K562 (cell line): ENCODE measurements around the gene KLHL30. TPM values are rescaled to one million over a fixed set of nuclear protein-coding genes. Genes with fewer than 3 reads are reported as not detected.

ENCODE experiments used
- CEBPB ChIP-seq: fragments of 450-650 bp; IDR thresholded peaks from 2 replicates; pipeline ENCODE4 v1.6.1; 2016; ENCODE audit warnings: missing genetic modification characterization, missing compliant biosample characterization
- FOSL1 ChIP-seq: fragments of 200-800 bp; sonication (Bioruptor generic); conservative IDR thresholded peaks from 2 replicates; pipeline ENCODE4 v1.6.1; 2016; ENCODE audit warnings: missing genetic modification characterization, missing compliant biosample characterization
- MGA ChIP-seq: fragments of 450-650 bp; IDR thresholded peaks from 2 replicates; pipeline ENCODE4 v1.6.1; 2016; ENCODE audit warnings: mild to moderate bottlenecking, moderate library complexity
- NFIC ChIP-seq: fragments of 450-650 bp; IDR thresholded peaks from 2 replicates; pipeline ENCODE4 v1.6.1; 2017; ENCODE audit warnings: mild to moderate bottlenecking, inconsistent platforms
- NRF1 ChIP-seq, 2 experiments: fragments of 450-650 bp; IDR thresholded peaks in 1 of 2; conservative IDR thresholded peaks in 1 of 2; 2 replicates each; pipeline ENCODE4 v1.6.1; 2014; ENCODE audit warnings: mild to moderate bottlenecking in 2 of 2
- ZNF592 ChIP-seq: fragments of 450-650 bp; IDR thresholded peaks from 2 replicates; pipeline ENCODE4 v1.6.1; 2017; ENCODE audit warnings: antibody characterized with exemption, mild to moderate bottlenecking
- polyA plus RNA-seq, 8 experiments: library from polyadenylated mRNA; depleted of rRNA in 4 of 8; stranded (reverse) in 5 of 8; unstranded in 3 of 8; fragments of >200 nt; fragmentation: Nextera tagmentation in 2 of 8; fragmentation: Illumina TruSeq in 1 of 8; extraction: Ambion mirVana in 2 of 8; extraction: Trizol in 1 of 8; gene quantifications; 2 replicates each; pipeline versions ENCODE4 v1.2.1 to v1.2.3, GENCODE V29; 2011 to 2014; ENCODE audit warnings: inconsistent platforms in 1 of 8, missing spikeins in 1 of 8
- total RNA-seq, 7 experiments: library from RNA; depleted of rRNA in 6 of 7; stranded (reverse); fragments of >200 nt in 6 of 7; fragmentation: Illumina TruSeq in 2 of 7; extraction: Trizol in 2 of 7; gene quantifications; 2 replicates each; pipeline versions ENCODE4 v1.2.1 to v1.2.3, GENCODE V29; 2011 to 2021; ENCODE audit warnings: low replicate concordance in 1 of 7

KLHL30 gene
- total and polyA plus RNA-seq, 9 of the 15 experiments (the other 6 are each of a cell fraction or from before 2014, with no cell fraction given), result 0.04 TPM; not detected in 8

- TF ChIP-seq MGA (peak; percentile 70), CEBPB (tag) (peak; percentile 25; the same call in 1 of the 2 replicates), ZNF592 (peak; percentile 75), FOSL1 (0 out of 2 replicates have a peak, but pooled peaks have one; percentile 12), NFIC (peak; percentile 68; the same call in 1 of the 2 replicates), NRF1 (conservative IDR thresholded peaks at IDR 0.05 in 1 of 2, IDR thresholded peaks at IDR 0.05 in 1 of 2) (no peak)
Measured at GRCh38 chr2:238169048-238169707, 30.7 kb downstream of the KLHL30 start (continued).
